ENCODE measurements around the gene LASP1. TPM values are rescaled to one million over a fixed set of nuclear protein-coding genes. Genes with fewer than 3 reads are reported as not detected.

Gene LASP1
- total and polyA plus RNA-seq, 2 donors (not counting 3 experiments of a cell fraction or from before 2014, with no cell fraction given) = 214 to 242 TPM

- no peak overlapping the region for H3K4me2 ChIP-seq (ENCODE audit: insufficient read depth, low read length)
- no peak overlapping the region for H3K27ac ChIP-seq (ENCODE audit: insufficient read depth, low read depth, low read length)
- H3K9me3 ChIP-seq (replicated peaks; ENCODE audit: control insufficient read depth, insufficient read depth, low read length) = no peaks in the 10 kb centered on the region
- H3K4me1 ChIP-seq (ENCODE audit: control insufficient read depth, extremely low read depth, insufficient read depth, low read length) = no peaks in the 10 kb centered on the region
- no peaks in the 10 kb centered on the region for H3K36me3 ChIP-seq (ENCODE audit: control insufficient read depth in 2 of 2, extremely low read depth in 1 of 2, insufficient read depth in 2 of 2, low read length in 2 of 2)
- dilution Hi-C loops (cut with MboI; ENCODE audit: extremely low pct_ligation_motif_present, low sequenced_read_pairs) (no loop called here), intact Hi-C loops (cut with micrococcal nuclease) (no loop called here)
- H4K20me1 ChIP-seq (replicated peaks; ENCODE audit: control insufficient read depth, extremely low read depth, insufficient read depth, low read length) = no peaks in the 10 kb centered on the region
- H3K9me1 ChIP-seq (replicated peaks; ENCODE audit: control insufficient read depth, extremely low read depth, insufficient read depth, low read length) = no peaks in the 10 kb centered on the region
- no peak for DNase-seq (ENCODE audit: low read depth, low spot score)
- H3K4me3 ChIP-seq (replicated peaks in 1 of 3; ENCODE audit: insufficient read depth in 1 of 3, low read depth in 1 of 3, low read length in 3 of 3) = no peak overlapping the region
- H3K79me2 ChIP-seq (ENCODE audit: control insufficient read depth, insufficient read depth, low read length) = no peaks in the 10 kb centered on the region
- POLR2A ChIA-PET = no interaction called here
- TF ChIP-seq EZH2 (IDR thresholded peaks at IDR 0.05; ENCODE audit: borderline replicate concordance, low read depth, low read length, severe bottlenecking) (no peak), GATA2 (IDR thresholded peaks at IDR 0.05; ENCODE audit: insufficient read depth, insufficient read length, low read depth, low read length) (no peak), MAX (IDR thresholded peaks at IDR 0.05; ENCODE audit: insufficient read depth, insufficient read length) (no peak), JUN (IDR thresholded peaks at IDR 0.05; ENCODE audit: borderline replicate concordance, insufficient read depth, insufficient read length, low read depth) (no peak), CTCF (IDR thresholded peaks at IDR 0.05; ENCODE audit: extremely low read depth in 1 of 2, insufficient read depth in 1 of 2, low read depth in 1 of 2, low read length in 2 of 2) (no peak), FOS (IDR thresholded peaks at IDR 0.05; ENCODE audit: borderline replicate concordance, insufficient read depth, low read length) (no peak), POLR2AphosphoS5 (IDR thresholded peaks at IDR 0.05; ENCODE audit: insufficient read depth, low read depth, low read length) (no peak)
- peaks cover 0 to 4% of the 10 kb centered on the region in 2 experiments for H3K27me3 ChIP-seq (ENCODE audit: control insufficient read depth in 2 of 2, insufficient read depth in 2 of 2, low read length in 2 of 2)
- FAIRE-seq = no peak
- no TSS peak for BruUV-seq (replicated peaks)
- H3K9ac ChIP-seq (replicated peaks; ENCODE audit: extremely low read depth, insufficient read depth, low read length) = no peak overlapping the region
- no peak overlapping the region for H2AFZ ChIP-seq (ENCODE audit: low read depth, low read length)
- CTCF ChIA-PET = interaction anchor here (1.0 to 2.4 kb wide), 3 partner anchors 10 to 47 kb away, joined by 3 to 17 read pairs (median 3); no protein-coding TSS in a partner anchor
These were observed 100.9 kb downstream of the LASP1 start for GRCh38 chr17:38970804-38971203.

Small RNAs within 50 kb of the gene (microRNA-seq; reads per million reads assigned to microRNA genes)
- gene MIR4727 (ENCODE audit: borderline number of aligned reads, borderline replicate concordance) = 1.2 reads per million
- 1.2 reads per million for gene MIR6779 (ENCODE audit: borderline number of aligned reads, borderline replicate concordance)

Small RNAs within 50 kb of the gene (small RNA-seq; reads per million reads assigned to genes)
- gene MIR4727 (ENCODE audit: insufficient read depth, insufficient read length, low read depth, low replicate concordance) (not detected), gene MIR6779 (ENCODE audit: insufficient read depth, insufficient read length, low read depth, low replicate concordance) (not detected), gene SNORA21 (ENCODE audit: insufficient read depth, insufficient read length, low read depth, low replicate concordance) (not detected), gene SNORA21B (ENCODE audit: insufficient read depth, insufficient read length, low read depth, low replicate concordance) (not detected)

Other genes with a start within 250 kb of the LASP1 start
- 2.6 and 2.9 TPM in 2 replicates for gene EPOP, start 195.1 kb upstream of the LASP1 start, total RNA-seq
- 0.43 and 0.54 TPM in 2 replicates for gene EPOP, start 195.1 kb upstream of the LASP1 start, polyA plus RNA-seq
- gene MLLT6, start 164.8 kb upstream of the LASP1 start, total RNA-seq = 85.4 and 86.6 TPM in 2 replicates
- gene MLLT6, start 164.8 kb upstream of the LASP1 start, polyA plus RNA-seq = 32.1 and 35.7 TPM in 2 replicates
- gene CISD3, start 139.7 kb upstream of the LASP1 start, total RNA-seq = 22.6 and 23.7 TPM in 2 replicates
- gene CISD3, start 139.7 kb upstream of the LASP1 start, polyA plus RNA-seq = 8.7 and 11.1 TPM in 2 replicates
- gene PCGF2, start 121.7 kb upstream of the LASP1 start, total RNA-seq = 77.5 and 78.4 TPM in 2 replicates
- 39.8 and 45.3 TPM in 2 replicates for gene PCGF2, start 121.7 kb upstream of the LASP1 start, polyA plus RNA-seq
- 213 and 227 TPM in 2 replicates for gene PSMB3, start 117.3 kb upstream of the LASP1 start, total RNA-seq
- gene PSMB3, start 117.3 kb upstream of the LASP1 start, polyA plus RNA-seq = 685 and 705 TPM in 2 replicates
- gene PIP4K2B, start 70.5 kb upstream of the LASP1 start, total RNA-seq = 48.1 and 48.8 TPM in 2 replicates
- gene PIP4K2B, start 70.5 kb upstream of the LASP1 start, polyA plus RNA-seq = 22.4 and 23.1 TPM in 2 replicates
- 19.7 and 20.0 TPM in 2 replicates for gene CWC25, start 44.7 kb upstream of the LASP1 start, total RNA-seq
- 12.4 and 13.8 TPM in 2 replicates for gene CWC25, start 44.7 kb upstream of the LASP1 start, polyA plus RNA-seq
- gene RPL23, start 16.3 kb upstream of the LASP1 start, total RNA-seq = 1,270 and 1,292 TPM in 2 replicates
- gene RPL23, start 16.3 kb upstream of the LASP1 start, polyA plus RNA-seq = 1,232 and 1,847 TPM in 2 replicates
- gene FBXO47, start 97.3 kb downstream of the LASP1 start, total RNA-seq = not detected in 2 replicates
- gene FBXO47, start 97.3 kb downstream of the LASP1 start, polyA plus RNA-seq = not detected in 2 replicates